ENCODE data around the gene MTLN. TPM values are rescaled to one million over a fixed set of nuclear protein-coding genes. Genes with fewer than 3 reads are reported as not detected.
A peak's percentile ranks its signal among the peaks of the same experiment; 100 is the strongest.
"Not testable (repeated sequence)": the region's sequence is repeated elsewhere in the genome, so short reads cannot be mapped to it uniquely, and the experiment has no call there.

Gene MTLN
- total RNA-seq = 73.5 and 79.6 TPM in 2 replicates

GRCh38 chr2:110211938-110212858, at the start of gene MTLN:
Gene MTLN (minus strand): TSS chr2:110212547. CDS start chr2:110212525, 22 bp downstream.
- Mint-ChIP-seq H3K36me3 (ENCODE audit: low read depth) (peaks cover 27% of the 10 kb centered on the region), H3K4me3 (peak within 1 kb of the TSS; percentile 96), H3K27me3 (ENCODE audit: insufficient read depth) (peaks cover 22% of the 10 kb centered on the region), H3K9me3 (peaks cover 15% of the 10 kb centered on the region), H3K4me1 (ENCODE audit: low read depth) (no peaks in the 10 kb centered on the region), H3K27ac (peak within 1 kb of the TSS; percentile 87)
- DNase-seq (ENCODE audit: low spot score) = peak; percentile 69
- intact Hi-C loops (cut with micrococcal nuclease) = loop anchor here (1.0 kb wide), 1 partner anchor 8 kb away; no protein-coding TSS in a partner anchor

- DNase-seq (ENCODE audit: low spot score); H3K4me1 Mint-ChIP-seq (ENCODE audit: low read depth); intact Hi-C loops (cut with micrococcal nuclease); H3K27me3 Mint-ChIP-seq (ENCODE audit: insufficient read depth); H3K27ac Mint-ChIP-seq; H3K36me3 Mint-ChIP-seq (ENCODE audit: low read depth); H3K4me3 Mint-ChIP-seq; H3K9me3 Mint-ChIP-seq: not testable (repeated sequence)
Measured at GRCh38 chr2:110261910-110262309, 49.6 kb upstream of the MTLN start.

- H3K4me3 Mint-ChIP-seq; H3K4me1 Mint-ChIP-seq (ENCODE audit: low read depth); H3K9me3 Mint-ChIP-seq; H3K36me3 Mint-ChIP-seq (ENCODE audit: low read depth); H3K27me3 Mint-ChIP-seq (ENCODE audit: insufficient read depth); DNase-seq (ENCODE audit: low spot score); H3K27ac Mint-ChIP-seq; intact Hi-C loops (cut with micrococcal nuclease): not testable (repeated sequence)
Measured at GRCh38 chr2:110248081-110248795, 35.9 kb upstream of the MTLN start.

GRCh38 chr2:110245488-110246435, 33.4 kb upstream of the MTLN start:
- H3K9me3 Mint-ChIP-seq; H3K4me3 Mint-ChIP-seq; H3K27ac Mint-ChIP-seq; H3K36me3 Mint-ChIP-seq (ENCODE audit: low read depth); DNase-seq (ENCODE audit: low spot score); intact Hi-C loops (cut with micrococcal nuclease); H3K27me3 Mint-ChIP-seq (ENCODE audit: insufficient read depth); H3K4me1 Mint-ChIP-seq (ENCODE audit: low read depth): not testable (repeated sequence)

GRCh38 chr2:110243283-110243682, 30.9 kb upstream of the MTLN start:
- H3K4me3 Mint-ChIP-seq; H3K36me3 Mint-ChIP-seq (ENCODE audit: low read depth); DNase-seq (ENCODE audit: low spot score); H3K27ac Mint-ChIP-seq; intact Hi-C loops (cut with micrococcal nuclease); H3K27me3 Mint-ChIP-seq (ENCODE audit: insufficient read depth); H3K4me1 Mint-ChIP-seq (ENCODE audit: low read depth); H3K9me3 Mint-ChIP-seq: not testable (repeated sequence)

- H3K4me3 Mint-ChIP-seq; intact Hi-C loops (cut with micrococcal nuclease): not testable (repeated sequence)
Measured at GRCh38 chr2:110234514-110234913, 22.2 kb upstream of the MTLN start.

GRCh38 chr2:110229886-110230285, 17.5 kb upstream of the MTLN start:
- H3K36me3 Mint-ChIP-seq (ENCODE audit: low read depth); intact Hi-C loops (cut with micrococcal nuclease); H3K4me1 Mint-ChIP-seq (ENCODE audit: low read depth); H3K9me3 Mint-ChIP-seq; DNase-seq (ENCODE audit: low spot score); H3K4me3 Mint-ChIP-seq; H3K27ac Mint-ChIP-seq: not testable (repeated sequence)
- H3K27me3 Mint-ChIP-seq (ENCODE audit: insufficient read depth) = peaks cover 15% of the 10 kb centered on the region

More at GRCh38 chr2:110234514-110234913, 22.2 kb upstream of the MTLN start:
- not testable (repeated sequence) for H3K27me3 Mint-ChIP-seq (ENCODE audit: insufficient read depth); H3K4me1 Mint-ChIP-seq (ENCODE audit: low read depth); H3K9me3 Mint-ChIP-seq; DNase-seq (ENCODE audit: low spot score); H3K27ac Mint-ChIP-seq; H3K36me3 Mint-ChIP-seq (ENCODE audit: low read depth)

- H3K36me3 Mint-ChIP-seq (ENCODE audit: low read depth); H3K4me1 Mint-ChIP-seq (ENCODE audit: low read depth); DNase-seq (ENCODE audit: low spot score); H3K4me3 Mint-ChIP-seq; H3K9me3 Mint-ChIP-seq; intact Hi-C loops (cut with micrococcal nuclease); H3K27ac Mint-ChIP-seq: not testable (repeated sequence)
- peaks cover 38% of the 10 kb centered on the region for H3K27me3 Mint-ChIP-seq (ENCODE audit: insufficient read depth)
Measured at GRCh38 chr2:110222626-110223025, 10.3 kb upstream of the MTLN start.

- Mint-ChIP-seq H3K9me3 (no peaks in the 10 kb centered on the region), H3K4me1 (ENCODE audit: low read depth) (no peaks in the 10 kb centered on the region), H3K36me3 (ENCODE audit: low read depth) (no peaks in the 10 kb centered on the region), H3K27ac (no peak overlapping the region), H3K4me3 (no peak overlapping the region), H3K27me3 (ENCODE audit: insufficient read depth) (peaks cover 36% of the 10 kb centered on the region)
- intact Hi-C loops (cut with micrococcal nuclease) = no loop called here
- no peak for DNase-seq (ENCODE audit: low spot score)
Measured at GRCh38 chr2:110221938-110222337, 9.6 kb upstream of the MTLN start.

- H3K27ac Mint-ChIP-seq = no peak overlapping the region
- no peaks in the 10 kb centered on the region for H3K4me1 Mint-ChIP-seq (ENCODE audit: low read depth)
- intact Hi-C loops (cut with micrococcal nuclease) = no loop called here
- H3K4me3 Mint-ChIP-seq = no peak overlapping the region
- DNase-seq (ENCODE audit: low spot score) = no peak
- H3K27me3 Mint-ChIP-seq (ENCODE audit: insufficient read depth) = peaks cover 35% of the 10 kb centered on the region
- H3K9me3 Mint-ChIP-seq = no peaks in the 10 kb centered on the region
- H3K36me3 Mint-ChIP-seq (ENCODE audit: low read depth) = no peaks in the 10 kb centered on the region
Measured at GRCh38 chr2:110220190-110220564, 7.8 kb upstream of the MTLN start.

- intact Hi-C loops (cut with micrococcal nuclease) = no loop called here
- Mint-ChIP-seq H3K27ac (no peak overlapping the region), H3K9me3 (peaks cover under 1% of the 10 kb centered on the region), H3K36me3 (ENCODE audit: low read depth) (no peaks in the 10 kb centered on the region), H3K4me1 (ENCODE audit: low read depth) (no peaks in the 10 kb centered on the region), H3K27me3 (ENCODE audit: insufficient read depth) (peaks cover 40% of the 10 kb centered on the region), H3K4me3 (no peak overlapping the region)
- no peak for DNase-seq (ENCODE audit: low spot score)
Measured at GRCh38 chr2:110219496-110220189, 7.3 kb upstream of the MTLN start.

- H3K9me3 Mint-ChIP-seq; intact Hi-C loops (cut with micrococcal nuclease); DNase-seq (ENCODE audit: low spot score); H3K36me3 Mint-ChIP-seq (ENCODE audit: low read depth); H3K4me3 Mint-ChIP-seq; H3K4me1 Mint-ChIP-seq (ENCODE audit: low read depth); H3K27ac Mint-ChIP-seq: not testable (repeated sequence)
- H3K27me3 Mint-ChIP-seq (ENCODE audit: insufficient read depth) = peaks cover 45% of the 10 kb centered on the region
Measured at GRCh38 chr2:110218889-110219288, 6.5 kb upstream of the MTLN start.

Measured in activated T-helper 1 cell treated with anti-CD3 and anti-CD28 coated beads, Interleukin-12 subunit alpha, Interleukin-12 subunit beta, Interleukin-2, Interleukin-4 antibody, amounts not matched to agents 30 ng/mL and 10 ng/mL and 1 ng/mL, durations not matched to agents 14 hours and 24 hours and 36 hours (primary cell).